Measurements from ENCODE around the gene DNAJC4.

- no peak for TF ChIP-seq CTCF (IDR thresholded peaks at IDR 0.05)
- TF ChIP-seq NFE2L2 (conservative IDR thresholded peaks at IDR 0.05; ENCODE audit: low read length): no peak
- TF ChIP-seq MAX (IDR thresholded peaks at IDR 0.05): no peak
- TF ChIP-seq CEBPB (IDR thresholded peaks at IDR 0.05): no peak
- TF ChIP-seq POLR2A (IDR thresholded peaks at IDR 0.05; ENCODE audit: low read length): no peak
- TF ChIP-seq HMGXB4 (CRISPR knock-in tag; IDR thresholded peaks at IDR 0.05; ENCODE audit: borderline replicate concordance): no peak
- TF ChIP-seq EP300 (IDR thresholded peaks at IDR 0.05): no peak
- TF ChIP-seq ESRRA (IDR thresholded peaks at IDR 0.05; ENCODE audit: borderline replicate concordance, low read length): no peak
- TF ChIP-seq JUN (IDR thresholded peaks at IDR 0.05): no peak; a peak in 1 of 5 replicates
- TF ChIP-seq MYC (IDR thresholded peaks at IDR 0.05; ENCODE audit: borderline replicate concordance, low read length): no peak
- no peak for TF ChIP-seq HDAC2 (IDR thresholded peaks at IDR 0.05)
- no peak for TF ChIP-seq RAD21 (conservative IDR thresholded peaks at IDR 0.05 in 1 of 2, IDR thresholded peaks at IDR 0.05 in 1 of 2)
Observed at GRCh38 chr11:64244107-64244506, 13.8 kb downstream of the DNAJC4 start.

All from A549 (cell line).